ENCODE measurements around the gene CTRB2.
"Not testable (repeated sequence)": the region's sequence is repeated elsewhere in the genome, so short reads cannot be mapped to it uniquely, and the experiment has no call there.

The CTRB2 gene

DNA sequence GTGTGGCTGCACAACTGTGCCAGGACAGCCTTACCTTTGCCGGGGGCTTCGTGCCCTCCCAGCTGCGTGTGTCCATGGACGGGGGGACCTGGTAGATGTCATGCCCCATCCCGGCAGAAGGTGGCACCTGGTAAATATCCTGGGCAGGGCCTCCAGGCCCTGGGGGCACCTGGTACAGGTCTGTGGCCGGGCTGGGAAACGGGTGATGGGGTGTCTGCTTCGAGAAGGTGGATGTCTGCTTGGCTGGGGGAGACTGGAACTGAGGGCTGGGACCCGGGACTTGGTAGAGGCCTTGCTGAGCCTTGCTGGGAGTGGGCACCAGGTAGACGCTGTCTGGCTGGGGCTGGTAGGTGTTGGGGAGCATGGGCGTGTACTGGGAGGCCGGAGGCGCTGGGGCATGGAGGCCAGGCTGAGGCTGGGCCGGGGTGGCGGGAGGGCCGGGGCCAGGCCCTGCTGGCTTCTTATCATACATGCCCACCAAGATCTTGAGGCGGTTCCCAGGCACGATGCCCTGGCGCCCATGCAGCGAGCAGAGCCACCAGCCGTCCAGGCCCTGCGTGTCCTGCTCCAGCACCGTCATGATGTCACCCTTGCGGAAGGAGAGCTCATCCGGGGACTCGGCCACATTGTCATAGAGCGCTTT lies 35.6 kb upstream of the CTRB2 start:
- not testable (repeated sequence) for DNase-seq

- DNase-seq: no peak
Observed at GRCh38 chr16:75241955-75242354, 35.0 kb upstream of the CTRB2 start.

GRCh38 chr16:75241412-75241811 lies 34.5 kb upstream of the CTRB2 start:
- no peak for DNase-seq

DNA sequence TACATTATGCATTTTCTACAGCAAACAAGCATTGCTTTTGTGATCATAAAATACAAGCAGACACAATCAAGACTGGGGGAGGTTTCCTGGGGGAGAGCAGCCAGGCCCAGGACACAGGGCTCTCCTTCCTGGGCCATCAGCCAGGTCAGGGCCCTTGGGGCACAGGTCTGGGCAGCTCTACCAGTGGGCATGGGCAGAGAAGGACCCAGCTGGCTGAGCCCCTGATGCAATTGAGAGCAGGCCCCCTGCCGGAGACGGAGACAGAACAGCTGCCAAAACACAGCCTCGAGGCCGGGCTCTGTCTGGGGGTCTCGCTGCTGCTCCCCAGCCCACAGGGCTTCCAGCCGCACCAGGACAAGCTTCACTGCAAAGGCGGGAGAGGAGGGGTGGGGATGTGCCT lies 33.7 kb upstream of the CTRB2 start:
- not testable (repeated sequence) for DNase-seq

DNA sequence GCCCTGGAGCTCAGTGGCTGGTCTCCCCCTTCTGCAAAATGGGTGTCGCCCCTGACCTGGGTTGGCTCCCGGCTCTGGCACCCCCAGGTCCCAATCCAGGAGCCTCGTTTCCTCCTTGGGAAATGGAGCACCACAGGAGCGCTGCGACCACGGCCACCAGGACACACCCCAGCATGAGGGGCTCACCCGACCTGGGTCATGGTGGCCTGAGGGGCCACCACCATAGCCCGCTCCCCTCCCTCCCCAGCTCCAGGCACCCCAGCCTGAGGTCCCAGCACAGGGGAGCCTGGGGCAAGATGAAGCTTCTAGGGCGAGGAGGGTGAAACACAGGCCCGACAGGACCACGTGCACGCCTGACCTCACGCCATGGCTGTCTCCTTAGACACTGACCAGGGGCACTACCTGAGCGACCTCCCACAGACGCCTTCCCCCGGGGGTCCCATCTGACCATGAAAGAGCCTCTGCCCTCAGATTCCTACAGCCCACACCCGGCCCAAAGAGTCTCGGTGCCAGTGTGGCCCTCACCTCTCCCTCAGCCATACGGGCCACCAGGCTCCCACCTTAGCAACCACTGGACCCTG lies 32.7 kb upstream of the CTRB2 start:
- no peak for DNase-seq

- no peak for DNase-seq
Observed at GRCh38 chr16:75238853-75239541, 32.0 kb upstream of the CTRB2 start.

DNA sequence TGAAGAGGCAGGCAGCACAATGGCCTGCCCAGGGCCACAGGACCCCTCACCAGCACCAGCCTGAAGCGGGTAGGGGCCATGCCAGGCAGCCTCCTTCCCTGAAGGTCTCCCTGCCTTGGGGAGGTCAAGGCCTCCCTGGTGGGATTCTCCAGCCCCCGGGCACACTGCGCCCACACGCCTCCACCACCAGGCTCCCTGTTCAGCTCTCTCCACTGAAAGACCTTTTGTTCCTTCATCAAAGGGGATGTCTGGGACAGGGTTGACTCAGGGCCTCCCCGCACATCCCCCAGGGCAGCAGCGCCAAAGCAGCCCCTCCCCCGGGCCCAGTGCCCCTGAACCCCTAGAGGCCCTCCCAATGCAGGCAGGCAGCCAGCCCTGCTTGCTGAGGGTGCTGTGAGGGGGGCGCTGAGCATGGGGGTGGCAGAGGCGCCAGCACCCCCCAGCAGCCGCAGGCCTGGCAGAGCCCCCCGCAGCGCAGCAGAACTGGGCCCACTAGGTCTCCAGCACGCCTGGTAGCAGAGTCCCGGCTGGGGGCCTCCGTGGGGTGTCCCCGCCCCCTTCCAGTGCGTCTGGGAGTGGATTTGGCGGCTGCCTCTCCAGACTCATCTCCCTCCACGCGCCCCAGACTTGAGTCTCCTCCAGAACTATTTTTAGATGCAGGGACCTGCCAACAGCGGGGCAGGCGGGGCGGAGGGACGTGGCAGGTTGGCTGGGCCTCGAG lies 31.3 kb upstream of the CTRB2 start:
- no peak for DNase-seq

DNA sequence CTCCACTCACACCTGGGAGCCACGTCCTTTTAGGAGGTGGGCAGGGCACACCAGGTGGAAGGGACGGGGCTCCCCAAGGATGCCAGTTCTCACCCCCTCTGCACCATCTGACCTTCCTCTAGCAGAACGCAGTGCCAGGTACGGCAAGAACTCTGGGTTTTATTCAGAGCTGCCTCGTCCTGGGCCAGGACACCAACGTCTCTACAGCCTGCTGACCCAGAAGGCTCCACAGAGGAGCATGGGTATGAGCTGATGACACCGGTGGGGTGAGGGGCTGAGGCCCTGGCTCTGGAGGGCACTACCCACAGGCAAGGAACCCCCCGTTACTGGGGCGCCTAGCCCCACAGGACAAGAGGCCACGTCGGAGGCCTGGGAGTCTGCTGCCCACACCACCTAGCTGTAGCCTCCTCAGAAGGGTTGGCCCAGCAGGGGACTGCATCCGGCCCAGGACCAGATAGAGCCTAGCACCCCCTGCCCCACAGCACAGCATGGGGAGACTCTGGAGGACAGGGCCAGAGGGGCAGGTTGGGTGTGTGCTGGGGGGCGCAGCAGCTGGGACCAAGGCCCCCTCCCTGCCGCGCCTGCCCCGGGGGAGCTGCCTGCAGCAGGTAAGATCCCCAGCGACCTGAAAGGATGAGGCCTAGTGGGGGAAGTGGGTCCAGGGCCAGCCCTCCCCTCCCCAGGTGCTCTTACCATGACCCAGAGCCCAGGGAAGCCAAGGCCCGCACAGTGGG lies 30.6 kb upstream of the CTRB2 start:
- no peak for DNase-seq

- no peak for DNase-seq
Observed at GRCh38 chr16:75236736-75237397, 29.9 kb upstream of the CTRB2 start.

DNA sequence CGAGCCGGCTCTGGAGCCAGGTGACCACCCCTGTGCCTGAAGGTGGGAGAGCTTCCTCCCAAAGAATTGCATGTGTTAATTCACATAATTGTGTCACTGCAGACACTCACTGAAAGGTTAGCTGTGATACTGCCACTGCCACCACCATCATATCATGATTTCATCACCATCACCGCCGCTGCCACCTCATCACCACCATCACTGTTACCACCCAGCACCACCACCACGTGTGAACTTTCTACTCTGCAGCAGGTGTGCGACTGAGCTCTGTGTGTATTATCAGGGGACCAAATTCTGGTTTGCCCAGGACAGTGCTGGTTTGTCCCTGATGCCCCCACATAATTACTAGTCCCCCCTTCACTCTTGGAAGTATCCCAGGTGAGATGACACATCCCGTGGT lies 29.3 kb upstream of the CTRB2 start:
- no peak for DNase-seq

GRCh38 chr16:75235721-75236193 lies 28.8 kb upstream of the CTRB2 start:
- DNase-seq: no peak

DNA sequence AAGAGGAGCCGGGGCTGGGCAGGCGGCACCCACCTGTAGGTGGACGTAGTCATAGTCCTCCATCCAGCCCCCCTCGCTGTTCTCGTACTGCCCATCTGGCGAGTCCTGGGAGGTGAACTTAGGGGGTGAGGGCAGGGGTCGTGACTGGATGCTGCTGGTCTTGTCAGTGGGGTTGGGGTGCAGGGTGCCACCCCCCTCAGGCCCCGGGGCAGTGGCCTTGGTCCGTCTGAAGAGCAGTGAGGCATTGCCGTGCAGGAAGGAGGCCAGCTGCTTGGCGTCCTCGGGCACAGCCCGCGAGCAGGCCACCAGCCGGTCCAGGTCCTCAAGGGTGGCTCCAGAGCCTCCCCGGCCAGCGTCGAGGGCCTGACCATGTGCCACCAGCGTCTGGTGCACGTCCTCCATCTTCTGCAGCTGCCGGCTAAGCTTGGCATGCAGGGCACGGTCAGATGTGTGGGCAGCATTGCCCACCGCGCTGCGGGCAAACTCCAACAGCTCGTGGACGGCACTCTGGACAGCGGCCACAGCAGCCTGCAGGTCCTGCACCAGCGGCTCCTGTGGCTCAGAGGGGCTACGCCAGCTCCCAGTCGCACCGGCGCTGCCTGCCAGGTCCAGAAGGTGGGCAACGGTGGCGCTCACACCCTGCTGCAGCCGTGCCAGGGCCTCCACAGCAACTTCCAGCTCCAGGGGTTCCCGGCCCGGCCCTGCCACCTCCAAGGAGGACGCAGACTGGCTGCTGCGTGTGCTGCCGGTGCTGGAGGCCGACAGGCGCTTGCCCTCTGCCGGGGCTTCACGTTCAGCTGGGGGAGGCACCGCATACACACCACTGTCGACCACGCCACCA lies 28.1 kb upstream of the CTRB2 start:
- no peak for DNase-seq

DNA sequence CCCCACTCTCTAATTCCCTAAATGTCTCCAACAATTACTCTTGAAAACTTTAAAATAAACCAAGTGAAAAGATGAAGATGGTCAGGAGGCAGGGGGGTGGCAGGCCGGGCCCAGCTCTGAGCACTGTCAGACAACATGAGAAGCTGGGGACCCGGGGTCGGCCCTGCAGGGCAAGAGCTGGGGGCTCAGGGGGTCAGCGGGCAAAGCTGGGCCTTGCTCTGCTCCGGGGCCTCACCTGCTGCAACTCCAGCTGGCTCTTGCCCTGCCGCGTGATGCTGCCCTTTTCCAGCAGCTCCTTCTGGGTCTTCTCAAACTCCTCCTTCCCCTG lies 26.6 kb upstream of the CTRB2 start:
- no peak for DNase-seq

- no peak for DNase-seq
Observed at GRCh38 chr16:75231570-75231969, 24.6 kb upstream of the CTRB2 start.

GRCh38 chr16:75230471-75231110 lies 23.6 kb upstream of the CTRB2 start:
- no peak for DNase-seq

- no peak for DNase-seq
Observed at GRCh38 chr16:75229172-75230031, 22.4 kb upstream of the CTRB2 start.

- no peak for DNase-seq
Observed at GRCh38 chr16:75228143-75228976, 21.4 kb upstream of the CTRB2 start.

GRCh38 chr16:75227361-75228142 lies 20.6 kb upstream of the CTRB2 start:
- DNase-seq: no peak

All from right kidney (tissue), 1 donor.